NCI-H187 (cell line): Measurements from ENCODE around the gene SLC23A3.

ENCODE experiments used
- DNase-seq, 2 experiments: peaks; one replicate each; lab custom pipeline; 2025; lab: John Stamatoyannopoulos, UW

SLC23A3 gene

DNA sequence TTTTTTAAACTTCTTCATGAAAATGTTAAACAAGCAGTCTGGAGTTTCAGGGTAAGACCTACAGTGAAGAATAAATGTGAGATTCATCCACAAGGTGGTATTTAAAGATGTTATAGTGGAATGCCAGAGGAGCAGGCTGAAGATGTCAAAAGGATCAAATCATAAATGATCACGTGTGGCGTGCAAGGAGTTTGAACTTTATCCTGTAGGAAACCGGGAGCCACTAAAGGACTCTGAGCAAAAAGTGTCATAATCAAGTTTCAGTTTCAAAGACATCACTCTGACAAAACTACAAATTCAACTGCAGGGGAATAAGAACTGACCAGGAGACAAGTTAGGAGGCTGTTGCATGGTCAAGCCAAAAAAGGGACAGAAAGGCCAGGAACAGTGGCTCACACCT is 29.1 kb downstream of the SLC23A3 start:
- no peak for DNase-seq

DNA sequence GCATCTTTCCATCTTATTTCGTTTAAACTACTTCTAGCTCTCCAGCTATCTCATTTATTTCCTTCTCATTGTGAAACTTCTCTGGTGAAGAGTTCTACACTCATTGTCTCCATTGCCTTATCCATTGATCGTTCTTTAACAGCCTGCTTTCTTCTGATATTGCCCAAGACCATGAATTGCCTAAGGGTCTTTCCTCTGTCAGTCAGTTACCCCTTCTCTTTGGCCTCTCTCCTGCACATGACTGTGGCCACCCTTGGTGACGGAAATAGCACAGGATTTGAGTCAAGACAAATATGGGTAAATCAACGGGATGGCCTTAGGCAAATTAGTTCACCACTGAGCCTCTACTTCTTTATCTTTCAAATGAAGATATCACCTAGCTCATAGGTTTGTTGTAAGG is 35.9 kb downstream of the SLC23A3 start:
- DNase-seq: no peak

DNA sequence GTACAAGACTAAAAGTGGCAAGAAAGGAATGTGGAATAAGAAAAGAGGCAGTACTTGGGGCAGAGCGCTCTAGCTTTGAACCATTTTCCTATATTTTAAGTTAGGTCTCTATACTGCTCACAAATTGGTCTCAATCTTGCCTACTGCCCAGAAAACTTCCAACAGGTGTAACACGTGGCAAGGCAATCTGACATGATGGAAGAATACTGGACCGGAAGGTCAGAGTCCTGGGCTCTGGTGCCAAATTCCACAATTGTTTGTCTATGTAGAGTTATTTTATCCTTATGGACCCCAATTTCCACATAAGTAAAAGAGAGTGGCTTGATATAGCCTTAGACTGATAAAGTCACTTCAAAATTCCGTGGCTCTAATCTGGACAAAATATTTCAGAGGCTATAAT is 38.1 kb downstream of the SLC23A3 start:
- no peak for DNase-seq

DNA sequence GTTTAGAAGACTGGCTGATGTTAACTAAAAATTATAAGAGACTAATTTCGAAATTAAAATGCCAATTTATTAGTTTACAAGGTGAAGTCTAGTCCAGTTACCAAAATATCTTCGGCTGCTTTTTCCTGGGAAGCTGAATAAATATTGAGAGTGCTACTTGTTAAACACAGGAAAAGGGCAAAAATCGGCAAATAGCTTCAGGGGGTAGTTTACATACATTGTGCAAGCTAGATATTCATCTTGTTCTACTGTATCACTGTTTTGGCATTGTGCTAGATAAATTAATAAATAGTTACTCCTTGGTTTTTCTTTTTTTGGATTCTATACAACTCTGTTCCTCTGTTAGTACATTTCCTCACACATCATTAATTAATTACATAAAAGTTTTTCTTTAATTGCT is 38.5 kb downstream of the SLC23A3 start:
- no peak for DNase-seq

DNA sequence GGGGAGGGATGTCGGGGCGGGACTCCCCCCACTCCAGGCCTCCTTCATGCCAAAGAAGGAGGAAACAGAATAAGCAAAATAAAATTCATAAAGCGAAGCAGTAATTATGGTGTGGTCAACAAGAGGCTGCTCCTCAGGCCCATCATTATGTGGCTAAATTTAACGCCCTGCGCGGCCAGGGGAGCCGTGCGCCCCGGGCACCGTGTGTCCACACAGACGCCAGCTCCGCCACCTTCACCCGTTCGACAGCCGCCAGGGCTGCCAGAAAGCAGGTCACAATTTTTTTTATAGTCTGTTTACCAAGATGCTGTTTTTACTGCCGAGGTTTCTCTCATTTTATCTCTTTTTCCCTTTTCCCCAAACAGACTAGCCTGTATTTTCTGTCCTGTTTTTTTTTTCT is 40.2 kb downstream of the SLC23A3 start:
- DNase-seq: no peak

DNA sequence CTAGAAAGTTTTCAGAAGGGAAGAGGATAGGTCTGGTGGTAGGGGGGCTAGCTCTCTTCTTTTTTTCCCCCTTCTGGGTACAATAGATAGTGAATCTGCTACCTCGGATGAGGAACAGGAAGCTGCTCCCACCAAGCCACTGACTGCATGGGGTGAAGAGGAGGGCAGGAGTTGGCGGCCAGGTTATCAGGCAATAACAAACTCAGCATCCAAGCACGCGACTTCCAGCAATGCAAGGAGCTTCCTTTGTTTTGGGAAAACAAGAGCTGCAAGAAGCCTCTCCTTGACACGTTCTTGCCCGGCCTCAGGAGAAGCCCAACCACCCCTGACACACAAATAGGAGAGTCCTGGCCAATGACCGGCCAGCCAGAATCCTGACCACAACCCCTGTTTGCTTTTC is 41.4 kb downstream of the SLC23A3 start:
- no peak for DNase-seq

DNA sequence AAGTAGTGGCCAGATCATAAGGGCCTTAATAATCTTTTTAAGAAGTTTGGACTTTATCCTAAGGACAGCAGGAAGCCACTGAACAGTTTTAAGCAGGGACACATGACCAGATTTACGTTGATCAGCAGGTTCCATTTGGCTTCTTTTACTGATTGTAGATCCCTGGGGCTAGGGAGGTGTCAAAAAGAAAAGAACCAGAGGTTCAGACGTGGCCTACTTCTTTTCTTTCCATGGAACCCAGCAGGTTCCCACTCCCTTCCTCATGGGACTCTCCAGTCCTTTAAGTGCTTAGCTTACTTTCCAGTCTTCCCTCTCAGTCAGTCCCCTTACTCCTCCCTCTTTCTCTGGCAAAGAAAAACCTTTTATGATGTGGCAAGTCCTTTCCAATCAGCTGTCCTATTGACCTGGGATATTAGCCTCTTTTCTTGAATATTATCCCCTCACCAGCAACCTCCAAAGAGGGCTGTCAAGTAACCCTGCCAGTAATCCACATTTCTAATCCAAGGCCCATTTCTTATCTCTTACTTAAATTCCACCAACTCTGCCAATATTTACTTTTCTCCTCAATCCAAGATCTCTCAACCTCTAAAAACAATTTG is 42.7 kb downstream of the SLC23A3 start:
- DNase-seq: no peak

DNA sequence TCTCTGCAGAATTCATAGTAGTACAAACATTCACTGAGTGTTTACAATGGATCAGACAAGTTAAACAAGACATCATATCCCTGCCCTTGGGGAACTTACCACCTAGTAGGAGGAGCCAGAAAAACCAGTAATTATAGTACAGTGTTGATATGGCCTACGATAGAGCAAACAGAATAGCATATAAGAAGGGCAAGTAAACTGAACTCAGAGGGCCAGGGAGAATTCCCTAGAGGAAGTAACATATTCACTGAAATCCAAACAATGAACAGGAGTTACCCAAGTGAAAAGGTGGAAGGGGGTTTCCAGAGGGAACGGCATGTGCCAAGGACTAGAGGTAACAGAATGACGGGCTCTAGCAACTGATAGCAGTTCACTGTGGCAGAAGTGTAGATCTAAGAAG is 43.3 kb downstream of the SLC23A3 start:
- DNase-seq: no peak

DNA sequence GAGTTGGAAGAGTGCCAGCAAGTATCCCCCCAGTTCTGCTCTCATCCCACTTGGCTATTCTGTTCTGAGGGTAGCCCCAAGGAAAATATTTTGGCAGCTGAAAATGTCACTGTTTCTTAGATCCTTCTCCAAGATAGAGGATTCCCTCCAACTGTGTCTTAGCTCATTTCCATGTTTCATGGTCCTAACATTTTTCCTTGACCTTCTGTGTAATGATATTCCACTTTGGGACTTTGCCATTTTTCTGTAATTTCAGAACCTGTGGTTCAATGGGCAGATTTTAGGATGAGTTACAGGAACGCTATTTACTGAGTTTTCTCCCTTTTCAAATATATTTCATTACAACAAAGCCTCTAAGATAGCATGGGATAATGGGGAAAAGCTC is 44.0 kb downstream of the SLC23A3 start:
- no peak for DNase-seq

DNA sequence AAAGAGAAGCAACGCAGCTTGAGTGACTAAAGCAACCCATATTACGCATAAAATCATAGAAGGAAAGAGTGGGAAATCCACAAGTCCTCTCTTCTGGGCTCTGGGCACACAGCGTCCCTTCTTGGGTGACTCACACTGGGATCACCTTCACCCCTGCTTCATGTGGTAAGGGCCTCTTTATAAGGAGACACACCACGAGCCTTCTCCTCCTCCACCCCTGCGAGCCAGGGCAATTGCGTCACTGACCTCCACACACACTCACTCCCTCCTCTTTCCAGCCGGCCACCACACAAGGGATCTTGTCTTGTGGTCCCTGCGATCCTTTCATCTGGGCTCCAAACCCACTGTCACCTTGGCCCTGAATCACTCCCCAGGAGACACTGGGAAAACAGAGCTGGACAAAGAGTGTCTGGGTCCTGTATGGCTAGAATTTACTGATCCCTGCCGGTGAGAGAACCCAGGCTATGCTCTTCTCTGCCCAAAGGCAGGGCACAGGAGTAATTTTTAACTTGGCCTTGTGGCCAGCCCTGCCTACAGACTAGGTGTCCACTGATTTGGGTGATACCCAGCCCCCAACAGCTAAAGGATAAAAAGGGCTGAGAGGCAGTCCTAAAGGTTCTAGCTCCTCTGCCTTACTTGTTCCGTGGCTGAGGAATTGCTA is 44.5 kb downstream of the SLC23A3 start:
- DNase-seq: no peak

DNA sequence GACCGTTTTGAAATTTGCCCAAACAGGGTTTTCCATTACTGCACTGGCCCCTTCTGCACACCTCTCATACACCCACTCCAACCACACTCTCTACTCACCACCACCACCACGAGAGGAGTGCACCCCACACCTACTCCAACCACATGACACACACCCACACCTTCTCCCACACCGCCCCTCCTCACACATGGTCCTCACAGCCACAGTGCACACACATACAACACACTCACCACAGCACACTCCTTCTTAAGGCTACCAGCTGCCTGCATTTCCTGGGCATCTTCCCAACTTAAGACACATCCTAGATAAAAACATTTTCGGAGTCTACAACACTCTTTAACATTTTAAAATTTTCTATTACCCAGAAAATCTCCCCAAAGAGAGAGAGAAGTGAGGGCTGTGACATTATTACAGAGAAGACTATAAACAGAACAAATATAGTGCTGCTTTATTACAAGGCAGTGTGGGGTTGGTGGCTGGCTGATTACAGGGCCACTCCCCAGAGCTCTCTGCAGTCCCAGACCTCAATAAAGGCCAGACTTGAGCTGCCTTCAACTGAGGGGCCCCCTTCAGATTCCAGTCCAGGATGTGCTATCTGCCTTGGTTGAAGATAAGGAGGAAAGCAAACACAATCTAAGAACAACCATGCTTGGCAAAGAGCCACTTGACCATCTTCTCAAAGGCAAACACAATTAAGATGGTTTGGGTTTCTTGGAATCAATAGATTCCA is 45.3 kb downstream of the SLC23A3 start:
- DNase-seq: no peak

DNA sequence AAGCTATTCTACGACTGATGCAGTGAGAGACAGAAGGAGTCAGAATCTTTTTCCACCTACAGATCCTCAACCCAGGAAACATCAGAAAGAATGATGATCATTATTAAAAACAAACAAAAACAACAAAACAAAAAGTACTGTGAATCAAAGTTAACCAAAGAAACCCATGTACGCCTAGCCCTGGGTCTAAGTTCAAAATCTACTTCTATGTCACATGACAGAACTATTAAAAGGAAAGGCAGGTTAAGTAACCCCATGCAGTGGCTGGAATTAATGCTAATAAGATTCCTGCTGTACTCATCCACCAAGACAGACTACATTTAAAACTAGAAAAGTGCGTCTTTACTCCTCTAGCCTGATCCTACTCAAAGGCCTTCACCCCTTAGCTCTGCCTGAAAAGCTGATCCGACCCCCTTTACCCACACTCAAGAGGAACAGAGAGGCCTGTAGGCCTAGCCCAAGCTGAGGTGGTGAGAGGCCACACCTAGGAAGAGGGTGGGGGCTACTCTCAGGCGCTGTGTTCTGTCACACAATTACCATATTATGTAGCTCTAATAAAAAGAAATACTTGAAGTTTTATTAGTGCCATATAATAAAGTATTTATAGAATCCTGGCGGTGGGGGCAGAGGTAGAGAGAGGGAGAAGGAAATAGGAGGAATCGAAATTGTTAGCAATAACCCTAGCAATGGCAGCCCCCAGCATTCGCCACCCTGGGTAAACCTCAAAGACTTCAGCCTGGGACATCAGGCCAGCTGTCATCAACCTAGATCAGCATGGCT is 46.3 kb downstream of the SLC23A3 start:
- no peak for DNase-seq

DNA sequence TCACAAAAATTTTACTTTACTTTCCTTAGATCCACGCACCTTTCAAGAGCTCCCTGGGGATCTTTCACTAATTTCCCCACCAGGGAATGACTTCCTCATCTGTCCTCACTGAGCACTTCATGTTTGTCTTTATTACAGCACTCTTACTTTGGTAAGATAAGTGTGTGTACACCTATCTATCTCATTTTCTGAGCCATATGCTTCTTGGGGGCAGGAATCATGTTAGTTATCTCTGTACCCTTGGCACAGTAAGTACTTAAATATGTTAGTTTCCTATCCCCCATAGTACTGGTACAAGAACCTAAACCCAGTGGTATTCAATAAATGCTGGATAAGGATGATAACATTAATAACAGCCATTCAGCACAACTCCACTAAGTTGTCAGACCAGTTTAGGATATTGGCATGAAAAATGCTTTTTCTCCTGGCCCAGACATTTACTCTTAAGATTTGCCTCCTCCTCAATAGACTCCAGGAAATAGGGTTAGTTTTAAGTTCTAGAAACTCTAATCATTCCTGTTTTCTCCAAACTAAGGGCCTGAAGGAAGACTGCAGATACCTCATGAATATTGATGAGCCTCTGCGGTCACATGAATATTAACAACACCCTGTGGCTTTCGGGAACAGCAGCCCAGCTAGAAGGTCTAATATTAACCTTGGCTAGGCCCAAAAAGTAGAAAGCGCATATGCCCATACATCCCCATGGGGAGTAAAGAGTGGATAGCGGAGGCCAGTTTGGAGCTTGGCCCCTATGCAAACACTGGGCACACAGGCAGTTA is 47.4 kb downstream of the SLC23A3 start:
- no peak for DNase-seq

DNA sequence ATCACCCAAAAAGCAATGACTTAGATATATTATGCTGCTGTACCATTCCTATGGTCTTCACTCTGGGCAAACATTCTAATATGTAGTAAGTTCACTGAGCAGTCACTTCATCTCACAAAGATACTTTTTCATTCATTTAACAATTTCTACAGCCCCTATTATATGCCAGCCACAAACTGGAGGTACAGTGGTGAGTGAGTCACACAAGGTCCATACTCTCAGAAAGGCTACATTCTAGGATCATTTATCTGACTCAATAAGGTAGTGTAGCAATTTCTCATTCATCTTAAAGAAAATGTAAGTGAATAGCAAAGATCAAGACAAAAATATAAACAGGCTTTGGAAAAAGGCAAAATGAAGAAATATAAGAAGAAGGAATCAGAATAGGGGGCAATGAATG is 49.7 kb downstream of the SLC23A3 start:
- no peak for DNase-seq

DNA sequence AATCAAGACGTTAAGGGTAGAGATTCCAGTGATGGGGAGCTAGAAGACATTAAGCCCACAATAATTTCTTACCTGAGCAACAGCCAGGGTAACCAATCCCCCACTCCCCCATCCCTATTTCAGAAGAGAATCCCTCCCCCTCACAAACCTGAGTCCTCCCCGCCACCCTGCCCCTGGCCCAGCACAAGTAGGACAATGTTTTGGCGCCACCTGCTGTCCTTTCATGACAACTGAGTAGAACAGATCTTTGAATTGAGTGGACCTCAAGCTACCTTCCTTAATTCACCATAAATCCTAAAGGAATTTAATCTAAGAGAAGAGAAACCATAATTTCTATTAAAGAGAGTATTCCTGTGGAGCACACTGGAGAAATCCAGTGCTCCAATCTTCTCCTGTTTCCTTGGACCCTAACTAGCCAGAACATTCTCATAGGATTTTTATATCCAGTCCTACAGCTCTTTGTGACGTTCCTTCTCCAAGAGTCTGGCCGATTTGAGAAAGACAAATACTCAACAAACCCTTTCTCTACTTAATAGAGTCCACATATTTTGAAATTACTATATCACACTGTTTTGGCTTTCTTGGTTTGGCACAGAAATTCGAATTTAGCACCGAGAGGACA is 50.3 kb downstream of the SLC23A3 start:
- no peak for DNase-seq

DNA sequence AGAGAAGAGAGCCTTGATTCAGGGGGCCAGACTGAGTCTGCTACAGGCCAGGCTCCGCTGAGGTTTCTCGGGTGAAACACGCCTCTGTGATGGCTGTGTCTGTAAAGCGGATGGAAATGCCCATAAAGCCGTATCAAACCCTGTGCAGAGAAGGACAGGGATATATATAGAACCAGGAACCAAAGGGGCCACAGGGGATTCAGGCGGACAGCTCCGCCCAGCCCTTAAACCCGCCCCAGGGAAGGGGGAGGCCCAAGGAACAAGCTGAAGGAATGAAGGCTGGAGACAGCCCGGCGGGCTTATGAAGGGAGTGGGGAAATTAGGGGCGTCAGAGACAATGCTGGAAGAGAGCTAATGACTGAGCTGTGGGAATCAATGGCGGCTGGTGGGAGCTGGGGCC is 51.3 kb downstream of the SLC23A3 start:
- DNase-seq: no peak

DNA sequence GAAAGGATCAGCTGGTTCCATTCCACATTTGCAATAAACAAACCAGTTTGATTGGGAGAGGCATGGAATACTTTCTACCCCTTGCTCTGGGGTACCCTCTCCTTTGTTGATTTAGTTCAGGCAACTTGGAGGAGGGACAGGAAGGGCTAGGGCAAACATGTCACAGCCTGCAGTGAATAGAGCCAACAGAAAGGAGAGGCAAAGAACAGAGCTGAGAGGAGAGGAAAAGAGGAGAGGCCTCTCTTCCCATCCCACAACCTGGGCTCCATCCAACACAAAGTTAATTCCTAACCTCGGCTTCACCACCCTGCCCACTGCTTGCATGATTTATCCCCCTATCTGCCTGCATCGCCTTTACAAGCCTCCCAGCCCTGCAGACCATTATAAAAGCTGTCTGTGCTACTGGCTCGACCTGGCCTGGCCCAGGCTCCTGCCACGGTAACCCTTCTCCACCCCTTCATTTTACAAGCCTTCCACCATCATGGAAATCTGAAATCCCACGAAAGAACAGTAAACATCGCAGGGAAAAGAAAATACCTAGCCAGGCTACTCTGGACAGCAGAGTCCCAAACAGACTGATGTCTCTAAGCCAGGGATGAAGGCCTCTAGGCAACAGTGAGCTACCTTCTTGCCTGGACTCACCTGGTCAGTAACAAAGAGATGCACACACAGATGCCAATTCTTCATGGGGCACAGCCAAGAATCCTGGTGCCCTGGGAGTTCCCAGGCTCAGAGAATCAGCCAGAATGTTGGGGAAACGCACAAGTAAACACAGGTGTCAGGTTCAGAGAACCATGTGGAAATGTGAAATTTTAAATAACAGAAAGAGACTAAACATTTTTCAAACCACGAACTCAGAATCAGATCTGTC is 52.8 kb downstream of the SLC23A3 start:
- no peak for DNase-seq

DNA sequence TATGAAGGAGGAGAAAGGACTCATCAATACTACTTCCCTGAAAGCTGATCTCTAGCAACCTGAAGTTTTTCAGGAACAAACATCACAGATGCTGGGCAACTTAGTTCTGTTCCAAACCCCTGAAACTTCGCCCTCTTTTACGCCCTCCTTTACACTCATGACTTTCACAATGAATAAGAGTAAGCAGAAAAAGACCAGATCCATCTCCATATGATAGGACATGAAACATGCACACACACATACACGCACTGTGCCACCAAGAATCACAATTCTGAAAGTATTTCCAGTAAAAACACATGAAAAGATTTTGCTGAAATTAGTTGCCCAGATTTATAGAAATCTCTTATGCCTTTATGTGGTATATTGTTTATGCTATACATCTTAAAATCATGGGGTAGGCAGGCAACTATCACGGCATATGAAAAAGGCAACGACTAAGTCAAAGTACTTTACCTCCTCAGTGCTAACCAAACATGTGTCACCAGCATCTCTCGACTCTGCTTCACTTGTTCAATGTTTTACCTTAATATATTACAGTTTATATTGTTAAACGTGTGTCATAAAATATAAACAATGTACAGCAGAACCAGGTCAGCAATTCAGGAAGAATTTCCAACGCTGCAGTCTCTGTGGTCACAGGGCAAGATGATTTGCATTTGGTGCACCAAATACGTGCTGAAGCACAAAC is 57.0 kb downstream of the SLC23A3 start:
- DNase-seq: no peak

DNA sequence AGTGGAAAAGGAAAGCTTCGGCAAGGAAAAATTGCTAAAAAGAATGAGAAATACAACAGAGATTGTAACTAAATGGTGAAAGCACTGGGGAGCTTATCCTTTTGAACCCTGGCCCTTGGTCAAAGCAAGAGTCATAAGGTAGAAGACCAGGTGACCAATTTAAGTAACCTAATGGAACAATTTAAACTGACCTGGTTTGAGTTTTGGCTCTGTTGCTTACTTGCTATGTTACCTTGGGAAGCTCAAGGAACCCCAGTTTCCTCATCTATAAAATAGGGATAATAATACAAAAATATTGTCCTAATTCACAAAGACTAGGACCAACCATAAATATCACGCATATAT is 57.8 kb downstream of the SLC23A3 start:
- no peak for DNase-seq
